ENCODE measurements around the gene NEUROD4.

DNA sequence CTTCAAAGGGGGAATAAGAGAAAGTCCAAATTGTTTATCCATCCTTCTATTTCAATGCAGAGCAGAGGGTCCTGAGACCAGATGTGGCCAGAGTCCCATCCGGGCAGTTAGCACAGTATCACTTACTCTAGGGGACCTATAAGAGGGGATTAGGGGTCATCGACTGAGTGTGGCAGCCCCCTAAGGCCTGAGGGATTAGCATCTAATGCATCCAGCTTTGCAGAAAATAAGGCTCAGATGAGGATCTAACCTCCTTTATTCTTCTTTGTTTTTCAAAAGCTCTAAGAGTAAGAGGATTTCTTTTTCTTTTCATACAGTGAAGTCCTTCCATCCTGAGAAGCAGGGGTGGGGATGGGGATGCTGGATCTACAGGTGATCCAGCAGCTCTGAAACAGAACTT, 43.5 kb downstream of the NEUROD4 start:
- TF ChIP-seq, protein P1, sequence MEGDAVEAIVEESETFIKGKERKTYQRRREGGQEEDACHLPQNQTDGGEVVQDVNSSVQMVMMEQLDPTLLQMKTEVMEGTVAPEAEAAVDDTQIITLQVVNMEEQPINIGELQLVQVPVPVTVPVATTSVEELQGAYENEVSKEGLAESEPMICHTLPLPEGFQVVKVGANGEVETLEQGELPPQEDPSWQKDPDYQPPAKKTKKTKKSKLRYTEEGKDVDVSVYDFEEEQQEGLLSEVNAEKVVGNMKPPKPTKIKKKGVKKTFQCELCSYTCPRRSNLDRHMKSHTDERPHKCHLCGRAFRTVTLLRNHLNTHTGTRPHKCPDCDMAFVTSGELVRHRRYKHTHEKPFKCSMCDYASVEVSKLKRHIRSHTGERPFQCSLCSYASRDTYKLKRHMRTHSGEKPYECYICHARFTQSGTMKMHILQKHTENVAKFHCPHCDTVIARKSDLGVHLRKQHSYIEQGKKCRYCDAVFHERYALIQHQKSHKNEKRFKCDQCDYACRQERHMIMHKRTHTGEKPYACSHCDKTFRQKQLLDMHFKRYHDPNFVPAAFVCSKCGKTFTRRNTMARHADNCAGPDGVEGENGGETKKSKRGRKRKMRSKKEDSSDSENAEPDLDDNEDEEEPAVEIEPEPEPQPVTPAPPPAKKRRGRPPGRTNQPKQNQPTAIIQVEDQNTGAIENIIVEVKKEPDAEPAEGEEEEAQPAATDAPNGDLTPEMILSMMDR (conservative IDR thresholded peaks at IDR 0.05; ENCODE audit: low read depth, low read length): no peak
- TF ChIP-seq EZH2 (IDR thresholded peaks at IDR 0.05; ENCODE audit: low read length, unreplicated experiment): no peak
- TF ChIP-seq EZH2phosphoT487 (IDR thresholded peaks at IDR 0.05; ENCODE audit: borderline replicate concordance, low read length): no peak

All from PC-3 (cell line).